VCaP (cell line): ENCODE results near the gene CHMP4B.

Experiments
- H3K27ac ChIP-seq: fragments of 450-650 bp; 2 replicates; pipeline ENCODE4 v1.5.1; 2017
- CTCF ChIP-seq: fragments of 450-650 bp; conservative IDR thresholded peaks from 2 replicates; pipeline ENCODE4 v1.5.1; 2017; ENCODE audit warnings: mild to moderate bottlenecking, moderate library complexity

CHMP4B gene

GRCh38 chr20:33810885-33811775 is at the start of gene CHMP4B:
CHMP4B (plus strand) TSS chr20:33811348; CDS start chr20:33811469, 121 bp downstream.
- TF ChIP-seq CTCF = no peak
- peak within 1 kb of the TSS; percentile 94 for H3K27ac ChIP-seq

GRCh38 chr20:33761698-33762250 is 49.4 kb upstream of the CHMP4B start:
- TF ChIP-seq CTCF = no peak
- no peak overlapping the region for H3K27ac ChIP-seq

- TF ChIP-seq CTCF = no peak
These were observed 46.0 kb upstream of the CHMP4B start for GRCh38 chr20:33765099-33765498.

GRCh38 chr20:33765592-33765991 is 45.6 kb upstream of the CHMP4B start:
- H3K27ac ChIP-seq = no peak overlapping the region
- no peak for TF ChIP-seq CTCF

More at GRCh38 chr20:33765099-33765498, 46.0 kb upstream of the CHMP4B start:
- no peak overlapping the region for H3K27ac ChIP-seq

GRCh38 chr20:33766686-33767085 is 44.5 kb upstream of the CHMP4B start:
- H3K27ac ChIP-seq = no peak overlapping the region
- TF ChIP-seq CTCF = no peak

GRCh38 chr20:33767777-33768138 is 43.4 kb upstream of the CHMP4B start:
- TF ChIP-seq CTCF = no peak
- no peak overlapping the region for H3K27ac ChIP-seq

- TF ChIP-seq CTCF = no peak
These were observed 42.1 kb upstream of the CHMP4B start for GRCh38 chr20:33769043-33769442.

More at GRCh38 chr20:33769043-33769442, 42.1 kb upstream of the CHMP4B start:
- H3K27ac ChIP-seq = no peak overlapping the region
